CD4-positive, alpha-beta T cell (primary cell): ENCODE measurements around the gene UBA3. TPM values are rescaled to one million over a fixed set of nuclear protein-coding genes. Genes with fewer than 3 reads are reported as not detected.
A peak's percentile ranks its signal among the peaks of the same experiment; 100 is the strongest.

Source experiments
- ATAC-seq: fragments of 200-7000 bp; cut with Tn5 transposase; one replicate; pipeline ENCODE4 v1.10.0; 2022; ENCODE audit warnings: mild to moderate bottlenecking; ENCODE audit not compliant: poor library complexity
- CTCF ChIA-PET: fragments of 350-600 bp; sonication (Branson Sonifier 250); formaldehyde crosslinking; loops from one replicate; lab custom pipeline; 2021; ENCODE audit warnings: antibody characterized with exemption, inconsistent platforms; lab: Charles Lee
- POLR2A ChIA-PET: fragments of 350-600 bp; sonication (Branson Sonifier 250); formaldehyde crosslinking; loops from one replicate; lab custom pipeline; 2021; ENCODE audit warnings: antibody characterized with exemption, inconsistent platforms; lab: Charles Lee
- DNase-seq, 14 experiments: peaks; one replicate each; pipeline ENCODE4 v3.0.0-alpha.2; 2013 to 2020; ENCODE audit warnings: mixed read lengths in 2 of 14
- H3K27ac ChIP-seq, 2 donors: one replicate each; pipeline versions ENCODE4 v1.5.1 to v1.7.0; 2013; ENCODE audit warnings: low read length in 2 of 2, low read depth in 1 of 2, mild to moderate bottlenecking in 1 of 2
- H3K27me3 ChIP-seq, 2 experiments: 1 replicate in 1 of 2; 2 replicates in 1 of 2; pipeline versions ENCODE4 v1.6.1 to v1.7.0; 2013; ENCODE audit warnings: low read length in 2 of 2, control low read depth in 1 of 2, mild to moderate bottlenecking in 1 of 2, moderate library complexity in 1 of 2; ENCODE audit not compliant: insufficient read depth in 2 of 2, control insufficient read depth in 1 of 2
- H3K36me3 ChIP-seq: one replicate; pipeline ENCODE4 v1.6.1; 2013; ENCODE audit warnings: low read length, control low read depth; ENCODE audit not compliant: insufficient read depth
- H3K4me1 ChIP-seq: one replicate; pipeline ENCODE4 v1.6.1; 2013; ENCODE audit warnings: low read length, control low read depth; ENCODE audit not compliant: insufficient read depth
- H3K4me3 ChIP-seq: one replicate; pipeline ENCODE4 v1.5.1; 2013; ENCODE audit warnings: mild to moderate bottlenecking, low read length, moderate library complexity
- H3K9me3 ChIP-seq, 2 experiments: 1 replicate in 1 of 2; 2 replicates in 1 of 2; pipeline versions ENCODE4 v1.6.1 to v1.7.0; 2013; ENCODE audit warnings: low read length in 2 of 2, mild to moderate bottlenecking in 2 of 2, control low read depth in 1 of 2, moderate library complexity in 1 of 2; ENCODE audit not compliant: control insufficient read depth in 1 of 2, insufficient read depth in 1 of 2
- H3K27ac Mint-ChIP-seq: one replicate; pipeline ENCODE4 v1.8.0; 2020; ENCODE audit warnings: mixed read lengths
- H3K27me3 Mint-ChIP-seq: one replicate; pipeline ENCODE4 v1.8.0; 2021; ENCODE audit warnings: mixed read lengths
- H3K36me3 Mint-ChIP-seq: one replicate; pipeline ENCODE4 v1.8.0; 2021; ENCODE audit warnings: low read depth, mixed read lengths
- H3K4me1 Mint-ChIP-seq: one replicate; pipeline ENCODE4 v1.8.0; 2021; ENCODE audit warnings: low read depth, mixed read lengths
- H3K4me3 Mint-ChIP-seq: one replicate; pipeline ENCODE4 v1.8.0; 2020; ENCODE audit warnings: mild to moderate bottlenecking, mixed read lengths
- H3K9me3 Mint-ChIP-seq: one replicate; pipeline ENCODE4 v1.8.0; 2020; ENCODE audit warnings: mixed read lengths
- CTCF ChIP-seq: fragments of 200-600 bp; IDR thresholded peaks from one replicate; pipeline ENCODE4 v1.8.0; 2022; ENCODE audit warnings: antibody characterized with exemption, mild to moderate bottlenecking
- intact Hi-C, 2 experiments: fragments of 100-400 bp; cut with DNase I in 1 of 2; cut with micrococcal nuclease in 1 of 2; formaldehyde crosslinking; loops; one replicate each; pipeline versions ENCODE4 v1.15.1 to v1.9.0; 2023 to 2025; cut with DNase I, micrococcal nuclease
- total RNA-seq, 174 experiments: library from RNA in 2 of 174; stranded (reverse) in 2 of 174; gene quantifications; one replicate each; pipeline ENCODE4 v1.2.3 and lab custom pipeline; 2021 to 2026

Gene UBA3
- total RNA-seq, 2 experiments from 2014 or later = 33.4 to 43.9 TPM

- peaks cover 54% of the 10 kb centered on the region for H3K4me1 Mint-ChIP-seq
- no peaks in the 10 kb centered on the region for H3K27me3 Mint-ChIP-seq
- TF ChIP-seq CTCF = no peak
- DNase-seq = no peak
- ATAC-seq = peak; percentile 5
- ChIA-PET POLR2A (interaction anchor here (1.0 to 4.1 kb wide), 17 partner anchors 8 to 148 kb away, joined by 3 to 94 read pairs (median 6); partner anchors contain the start of genes ARL6IP5, EOGT and UBA3), CTCF (interaction anchor here (1.0 to 2.5 kb wide), 8 partner anchors 11 to 69 kb away, joined by 3 to 19 read pairs (median 3); partner anchors contain the start of gene ARL6IP5)
- peaks cover 14% of the 10 kb centered on the region for H3K4me1 ChIP-seq
- peaks cover 81% of the 10 kb centered on the region for H3K36me3 Mint-ChIP-seq
- H3K4me3 Mint-ChIP-seq = peak overlapping the region; percentile 98
- H3K9me3 Mint-ChIP-seq = no peaks in the 10 kb centered on the region
- no peaks in the 10 kb centered on the region for H3K27me3 ChIP-seq
- intact Hi-C loops = loop anchor here (1.0 to 5.0 kb wide), 5 partner anchors 26 to 40 kb away; partner anchors contain the start of genes ARL6IP5 (in 1 of the 2), EOGT (in 1 of the 2) and UBA3 (in 1 of the 2)
- H3K27ac Mint-ChIP-seq = peak overlapping the region; percentile 99
- peaks cover 35% of the 10 kb centered on the region for H3K36me3 ChIP-seq
- peak overlapping the region; percentile 81 for H3K4me3 ChIP-seq
- peak overlapping the region; percentile 93 to 95 for H3K27ac ChIP-seq
- no peaks in the 10 kb centered on the region for H3K9me3 ChIP-seq
Observed at GRCh38 chr3:69052472-69052898, 27.7 kb downstream of the UBA3 start.

GRCh38 chr3:69051756-69052471 is 28.3 kb downstream of the UBA3 start, which contains the start of gene TMF1:
TSS of gene TMF1 (minus strand) at chr3:69052333. CDS start at chr3:69052086, 247 bp downstream.
- TF ChIP-seq CTCF = no peak
- Mint-ChIP-seq H3K36me3 (peaks cover 80% of the 10 kb centered on the region), H3K4me3 (peak within 1 kb of the TSS; percentile 98), H3K9me3 (no peaks in the 10 kb centered on the region), H3K4me1 (peaks cover 55% of the 10 kb centered on the region), H3K27me3 (no peaks in the 10 kb centered on the region), H3K27ac (peak within 1 kb of the TSS; percentile 99)
- ChIA-PET CTCF (interaction anchor here (1.0 to 2.5 kb wide), 8 partner anchors 12 to 69 kb away, joined by 3 to 19 read pairs (median 3); partner anchors contain the start of gene ARL6IP5), POLR2A (interaction anchor here (0.6 to 4.1 kb wide), 19 partner anchors 9 to 148 kb away, joined by 3 to 94 read pairs (median 6); partner anchors contain the start of genes ARL6IP5, EOGT and UBA3)
- Histone ChIP-seq H3K36me3 (peaks cover 37% of the 10 kb centered on the region), H3K9me3 (no peaks in the 10 kb centered on the region), H3K27ac (peak within 1 kb of the TSS; percentile 93 to 95), H3K4me1 (peaks cover 17% of the 10 kb centered on the region), H3K27me3 (no peaks in the 10 kb centered on the region), H3K4me3 (peak within 1 kb of the TSS; percentile 81)
- peak; percentile 94 to 100 (median 97) for DNase-seq
- intact Hi-C loops = loop anchor here (1.0 to 5.0 kb wide), 6 partner anchors 27 to 41 kb away; partner anchors contain the start of genes ARL6IP5 (in 2 of the 2), EOGT (in 1 of the 2) and UBA3 (in 1 of the 2)
- peak; percentile 86 for ATAC-seq

- ChIA-PET CTCF (no interaction called here), POLR2A (interaction anchor here (1.5 to 4.1 kb wide), 2 partner anchors 15 to 33 kb away, joined by 4 to 94 read pairs; partner anchors contain the start of genes ARL6IP5 and UBA3)
- ATAC-seq = no peak
- intact Hi-C loops = loop anchor here in 1 of 2 experiments (5.0 kb wide), 1 partner anchor 37 kb away; the partner anchor contains the start of gene EOGT
- Mint-ChIP-seq H3K4me1 (peaks cover 73% of the 10 kb centered on the region), H3K36me3 (peaks cover 82% of the 10 kb centered on the region), H3K4me3 (peak overlapping the region; percentile 67), H3K27ac (peak overlapping the region; percentile 52), H3K9me3 (no peaks in the 10 kb centered on the region), H3K27me3 (no peaks in the 10 kb centered on the region)
- peaks cover 44% of the 10 kb centered on the region for H3K36me3 ChIP-seq
- no peak overlapping the region for H3K4me3 ChIP-seq
- H3K27ac ChIP-seq = no peak overlapping the region
- no peaks in the 10 kb centered on the region for H3K9me3 ChIP-seq
- no peak for DNase-seq
- H3K27me3 ChIP-seq = no peaks in the 10 kb centered on the region
- peaks cover 17% of the 10 kb centered on the region for H3K4me1 ChIP-seq
- TF ChIP-seq CTCF = no peak
Observed at GRCh38 chr3:69048990-69049389, 31.2 kb downstream of the UBA3 start.
